HCT116 (cell line): ENCODE measurements around the gene GHR. TPM values are rescaled to one million over a fixed set of nuclear protein-coding genes. Genes with fewer than 3 reads are reported as not detected.

Source experiments
- ATAC-seq: fragments of 200-7000 bp; cut with Tn5 transposase; 2 replicates; pipeline ENCODE4 v1.9.1; 2020; ENCODE audit warnings: mild to moderate bottlenecking, moderate library complexity
- BruUV-seq: library from RNA; stranded (reverse); fragments of 400-500 nt; replicated peaks from 2 replicates; lab custom pipeline; 2021; lab: Mats Ljungman, UMichigan
- CTCF ChIA-PET: fragments of 300-600 bp; sonication (Branson Sonifier 250); formaldehyde crosslinking; loops from one replicate; lab custom pipeline; 2021; ENCODE audit warnings: antibody characterized with exemption; lab: Charles Lee
- POLR2A ChIA-PET: fragments of 300-600, 350-600 bp; sonication (Branson Sonifier 250); formaldehyde crosslinking; loops from one replicate; lab custom pipeline; 2021; ENCODE audit warnings: antibody characterized with exemption; lab: Charles Lee
- RAD21 ChIA-PET, 2 experiments: fragments of 300-600 bp; sonication (Branson Sonifier 250); formaldehyde crosslinking; loops; one replicate each; lab custom pipeline; 2023; ENCODE audit warnings: low total read pairs in 2 of 2; ENCODE audit not compliant: uncharacterized antibody in 2 of 2, unreplicated experiment in 2 of 2, low non-redundant PET in 1 of 2; lab: Charles Lee
- DNase-seq: peaks from one replicate; pipeline ENCODE4 v3.0.0-alpha.2; 2010; ENCODE audit warnings: low read depth, low spot score
- H2AFZ ChIP-seq: fragments of 200-600 bp; shearing (Covaris generic), sonication (generic); 2 replicates; pipeline ENCODE4 v1.6.1; 2017; ENCODE audit warnings: low read depth, mixed run types, mixed read lengths, antibody characterized with exemption, low read length; ENCODE audit not compliant: poor library complexity, severe bottlenecking
- H3K27ac ChIP-seq: 2 replicates; pipeline ENCODE4 v1.5.1; 2012; ENCODE audit warnings: low read depth, low read length
- H3K27me3 ChIP-seq: fragments of 200-600 bp; sonication (generic); 2 replicates; pipeline ENCODE4 v1.6.1; 2016; ENCODE audit warnings: mixed run types, low read length, mixed read lengths; ENCODE audit not compliant: insufficient read depth
- H3K36me3 ChIP-seq, 2 experiments: fragments of 200-500 bp in 1 of 2; fragments of 200-600 bp in 1 of 2; sonication (Bioruptor generic) in 1 of 2; sonication (generic) in 1 of 2; 2 replicates each; pipeline versions ENCODE4 v1.5.1 to v1.6.1; 2014 to 2016; ENCODE audit warnings: low read length in 2 of 2, inconsistent platforms in 1 of 2, mixed read lengths in 1 of 2, mixed run types in 1 of 2; ENCODE audit not compliant: insufficient read depth in 2 of 2, control insufficient read depth in 1 of 2
- H3K4me1 ChIP-seq, 2 experiments: fragments of 200-600 bp in 1 of 2; sonication (generic) in 1 of 2; 2 replicates each; pipeline versions ENCODE4 v1.5.1 to v1.6.1; 2012 to 2017; ENCODE audit warnings: low read length in 2 of 2, inconsistent platforms in 1 of 2, mild to moderate bottlenecking in 1 of 2, mixed read lengths in 1 of 2, mixed run types in 1 of 2, moderate library complexity in 1 of 2; ENCODE audit not compliant: insufficient read depth in 2 of 2, control insufficient read depth in 1 of 2
- H3K4me2 ChIP-seq: fragments of 200-600 bp; sonication (generic); 2 replicates; pipeline ENCODE4 v1.6.1; 2017; ENCODE audit warnings: mixed run types, low read length, mixed read lengths
- H3K4me3 ChIP-seq, 2 experiments: fragments of 200-600 bp in 1 of 2; sonication (generic) in 1 of 2; replicated peaks in 1 of 2; 2 replicates each; pipeline ENCODE4 v1.5.1; 2011 to 2016; ENCODE audit warnings: low read length in 2 of 2, control low read depth in 1 of 2, low read depth in 1 of 2, mild to moderate bottlenecking in 1 of 2, mixed read lengths in 1 of 2, mixed run types in 1 of 2
- H3K79me2 ChIP-seq: fragments of 200-600 bp; sonication (generic); 2 replicates; pipeline ENCODE4 v1.6.1; 2017; ENCODE audit warnings: mild to moderate bottlenecking, mixed run types, low read length, moderate library complexity, mixed read lengths; ENCODE audit not compliant: insufficient read depth
- H3K9ac ChIP-seq: fragments of 200-600 bp; sonication (generic); 2 replicates; pipeline ENCODE4 v1.6.1; 2016; ENCODE audit warnings: low read length, mixed read lengths
- H3K9me2 ChIP-seq: fragments of 200-600 bp; sonication (generic), shearing (Covaris generic); 2 replicates; pipeline ENCODE4 v1.6.1; 2017; ENCODE audit warnings: mixed run types, mild to moderate bottlenecking, moderate library complexity; ENCODE audit not compliant: insufficient read depth
- H3K9me3 ChIP-seq, 2 experiments: fragments of 200-500 bp in 1 of 2; fragments of 200-600 bp in 1 of 2; sonication (Bioruptor generic) in 1 of 2; sonication (generic) in 1 of 2; 2 replicates each; pipeline ENCODE4 v1.6.1; 2014 to 2017; ENCODE audit warnings: low read length in 2 of 2, mixed read lengths in 2 of 2, inconsistent platforms in 1 of 2, low read depth in 1 of 2, mild to moderate bottlenecking in 1 of 2, mixed run types in 1 of 2, moderate library complexity in 1 of 2; ENCODE audit not compliant: control insufficient read depth in 1 of 2, insufficient read depth in 1 of 2
- H4K20me1 ChIP-seq: fragments of 200-600 bp; sonication (generic), shearing (Covaris generic); 2 replicates; pipeline ENCODE4 v1.6.1; 2017; ENCODE audit warnings: mixed run types, mild to moderate bottlenecking, moderate library complexity; ENCODE audit not compliant: insufficient read depth
- CBX3 ChIP-seq: IDR thresholded peaks from 2 replicates; pipeline ENCODE4 v1.6.1; 2012; ENCODE audit warnings: low read depth
- EGR1 ChIP-seq: IDR thresholded peaks from 2 replicates; pipeline ENCODE4 v1.6.1; 2012; ENCODE audit warnings: low read depth
- ELF1 ChIP-seq: IDR thresholded peaks from 2 replicates; pipeline ENCODE4 v1.6.1; 2012; ENCODE audit warnings: low read depth, borderline replicate concordance
- FOSL1 ChIP-seq: IDR thresholded peaks from 2 replicates; pipeline ENCODE4 v1.6.1; 2012; ENCODE audit warnings: low read depth
- JUND ChIP-seq: IDR thresholded peaks from 2 replicates; pipeline ENCODE4 v1.6.1; 2012
- POLR2A ChIP-seq: IDR thresholded peaks from 2 replicates; pipeline ENCODE4 v1.7.0; 2011; ENCODE audit warnings: borderline replicate concordance; ENCODE audit not compliant: insufficient read depth, insufficient read length; ENCODE audit errors: extremely low read depth
- RAD21 ChIP-seq: IDR thresholded peaks from 2 replicates; pipeline ENCODE4 v1.6.1; 2012; ENCODE audit warnings: low read depth, mild to moderate bottlenecking
- YY1 ChIP-seq: IDR thresholded peaks from 2 replicates; pipeline ENCODE4 v1.6.1; 2011; ENCODE audit warnings: low read length, low read depth, moderate library complexity, mild to moderate bottlenecking; ENCODE audit not compliant: insufficient replicate concordance; ENCODE audit errors: extremely low read depth
- ZFX ChIP-seq: fragments of 450-650 bp; IDR thresholded peaks from 2 replicates; pipeline ENCODE4 v1.6.1; 2017
- intact Hi-C: fragments of 100-400 bp; cut with micrococcal nuclease; formaldehyde crosslinking; loops from 2 replicates; pipeline ENCODE4 v1.10.0; 2022
- total RNA-seq: library from RNA; stranded (reverse); gene quantifications from one replicate; pipeline ENCODE4 v1.2.1, GENCODE V29; 2021; ENCODE audit not compliant: unreplicated experiment
- TF ChIP-seq, protein P1 (sequence below): IDR thresholded peaks from 2 replicates; pipeline ENCODE4 v1.6.1; 2012
- TF ChIP-seq, protein P2 (sequence below): IDR thresholded peaks from 2 replicates; pipeline ENCODE4 v1.6.1; 2011; ENCODE audit warnings: mild to moderate bottlenecking, low read length, moderate library complexity; ENCODE audit not compliant: insufficient replicate concordance; ENCODE audit errors: extremely low read depth
- TF ChIP-seq, protein P3 (sequence below), 3 experiments: fragments of 200-600 bp in 1 of 3; sonication (generic) in 1 of 3; IDR thresholded peaks in 2 of 3; conservative IDR thresholded peaks in 1 of 3; 2 replicates each; pipeline ENCODE4 v1.5.1; 2012 to 2017; ENCODE audit warnings: low read depth in 2 of 3, low read length in 2 of 3, antibody characterized with exemption in 1 of 3, borderline replicate concordance in 1 of 3, control low read depth in 1 of 3, mild to moderate bottlenecking in 1 of 3, mixed read lengths in 1 of 3, mixed run types in 1 of 3, moderate library complexity in 1 of 3; ENCODE audit not compliant: insufficient read depth in 1 of 3
- TF ChIP-seq, protein P4 (sequence below): IDR thresholded peaks from 2 replicates; pipeline ENCODE4 v1.6.1; 2012; ENCODE audit warnings: low read depth

GHR gene
- total RNA-seq, 1 experiment from 2014 or later: not detected

DNA sequence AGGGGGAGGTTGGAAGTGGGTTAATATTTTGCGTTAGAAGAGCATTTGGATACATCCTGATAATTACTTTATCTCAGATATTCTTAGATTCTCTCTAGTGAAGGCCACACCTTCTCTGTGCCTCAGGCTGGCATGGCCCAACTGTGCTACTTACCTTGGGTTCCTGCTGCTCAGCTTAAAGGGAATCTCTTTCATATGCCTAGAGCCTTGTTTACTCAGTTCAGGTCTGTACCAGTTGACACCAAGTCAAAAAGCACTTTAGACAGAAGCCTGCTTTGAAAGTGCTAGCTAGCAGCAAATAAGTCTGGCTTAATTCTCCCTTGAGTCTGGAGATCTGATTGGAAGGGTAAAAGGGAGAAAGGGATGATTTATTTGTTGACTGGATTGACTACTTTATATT lies 74.8 kb downstream of the GHR start:
- TF ChIP-seq EGR1: no peak
- TF ChIP-seq CBX3: no peak
- TF ChIP-seq, protein P1, sequence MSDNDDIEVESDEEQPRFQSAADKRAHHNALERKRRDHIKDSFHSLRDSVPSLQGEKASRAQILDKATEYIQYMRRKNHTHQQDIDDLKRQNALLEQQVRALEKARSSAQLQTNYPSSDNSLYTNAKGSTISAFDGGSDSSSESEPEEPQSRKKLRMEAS: no peak
- BruUV-seq: no TSS peak
- H4K20me1 ChIP-seq: no peaks in the 10 kb centered on the region
- H3K36me3 ChIP-seq: no peaks in the 10 kb centered on the region
- ChIA-PET POLR2A (no interaction called here), RAD21 (no interaction called here), CTCF (no interaction called here)
- no peaks in the 10 kb centered on the region for H3K27me3 ChIP-seq
- no peak overlapping the region for H3K4me3 ChIP-seq
- no peaks in the 10 kb centered on the region for H3K4me1 ChIP-seq
- H3K27ac ChIP-seq: no peak overlapping the region
- intact Hi-C loops: no loop called here
- DNase-seq (no peak), ATAC-seq (no peak)
- H3K4me2 ChIP-seq: no peak overlapping the region
- H2AFZ ChIP-seq: no peak overlapping the region
- H3K79me2 ChIP-seq: no peaks in the 10 kb centered on the region
- H3K9ac ChIP-seq: no peak overlapping the region
- no peaks in the 10 kb centered on the region for H3K9me3 ChIP-seq
- no peaks in the 10 kb centered on the region for H3K9me2 ChIP-seq

DNA sequence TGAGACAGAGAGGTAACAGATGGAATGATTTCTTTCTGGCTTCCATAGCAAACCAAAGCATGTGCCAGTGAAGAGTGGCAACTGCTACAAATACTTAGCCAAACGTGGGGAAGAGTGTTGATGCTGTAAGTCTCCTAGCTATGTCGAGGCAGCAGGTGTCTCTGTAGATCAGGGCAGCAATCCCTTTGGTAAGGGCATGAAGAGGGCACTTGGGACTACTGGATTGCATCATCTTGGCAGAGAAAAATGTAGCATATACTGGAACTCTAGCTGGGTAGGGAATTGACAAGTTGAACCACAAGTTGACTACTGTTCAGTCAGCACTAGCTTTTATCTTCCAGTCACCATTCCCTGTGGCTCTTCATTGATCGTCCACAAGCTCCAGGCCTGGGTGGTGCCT lies 75.8 kb downstream of the GHR start:
- no peak overlapping the region for H3K9ac ChIP-seq
- no peaks in the 10 kb centered on the region for H3K9me2 ChIP-seq
- RAD21 ChIA-PET: no interaction called here
- H3K27ac ChIP-seq: no peak overlapping the region
- H3K79me2 ChIP-seq: no peaks in the 10 kb centered on the region
- DNase-seq (no peak), ATAC-seq (no peak)
- intact Hi-C loops: no loop called here
- no peaks in the 10 kb centered on the region for H3K9me3 ChIP-seq
- H2AFZ ChIP-seq: no peak overlapping the region
- CTCF ChIA-PET: no interaction called here
- no peaks in the 10 kb centered on the region for H3K27me3 ChIP-seq
- no peak overlapping the region for H3K4me2 ChIP-seq
- H3K4me1 ChIP-seq: no peaks in the 10 kb centered on the region
- no TSS peak for BruUV-seq
- H3K36me3 ChIP-seq: no peaks in the 10 kb centered on the region
- POLR2A ChIA-PET: no interaction called here
- H4K20me1 ChIP-seq: no peaks in the 10 kb centered on the region
- no peak overlapping the region for H3K4me3 ChIP-seq
- TF ChIP-seq, protein P1: no peak
- TF ChIP-seq JUND (no peak), CBX3 (no peak), RAD21 (no peak), YY1 (no peak), ZFX (no peak), EGR1 (no peak), POLR2A (no peak), ELF1 (no peak), FOSL1 (no peak)
- TF ChIP-seq, protein P2, sequence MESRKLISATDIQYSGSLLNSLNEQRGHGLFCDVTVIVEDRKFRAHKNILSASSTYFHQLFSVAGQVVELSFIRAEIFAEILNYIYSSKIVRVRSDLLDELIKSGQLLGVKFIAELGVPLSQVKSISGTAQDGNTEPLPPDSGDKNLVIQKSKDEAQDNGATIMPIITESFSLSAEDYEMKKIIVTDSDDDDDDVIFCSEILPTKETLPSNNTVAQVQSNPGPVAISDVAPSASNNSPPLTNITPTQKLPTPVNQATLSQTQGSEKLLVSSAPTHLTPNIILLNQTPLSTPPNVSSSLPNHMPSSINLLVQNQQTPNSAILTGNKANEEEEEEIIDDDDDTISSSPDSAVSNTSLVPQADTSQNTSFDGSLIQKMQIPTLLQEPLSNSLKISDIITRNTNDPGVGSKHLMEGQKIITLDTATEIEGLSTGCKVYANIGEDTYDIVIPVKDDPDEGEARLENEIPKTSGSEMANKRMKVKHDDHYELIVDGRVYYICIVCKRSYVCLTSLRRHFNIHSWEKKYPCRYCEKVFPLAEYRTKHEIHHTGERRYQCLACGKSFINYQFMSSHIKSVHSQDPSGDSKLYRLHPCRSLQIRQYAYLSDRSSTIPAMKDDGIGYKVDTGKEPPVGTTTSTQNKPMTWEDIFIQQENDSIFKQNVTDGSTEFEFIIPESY: no peak
- TF ChIP-seq, protein P3, sequence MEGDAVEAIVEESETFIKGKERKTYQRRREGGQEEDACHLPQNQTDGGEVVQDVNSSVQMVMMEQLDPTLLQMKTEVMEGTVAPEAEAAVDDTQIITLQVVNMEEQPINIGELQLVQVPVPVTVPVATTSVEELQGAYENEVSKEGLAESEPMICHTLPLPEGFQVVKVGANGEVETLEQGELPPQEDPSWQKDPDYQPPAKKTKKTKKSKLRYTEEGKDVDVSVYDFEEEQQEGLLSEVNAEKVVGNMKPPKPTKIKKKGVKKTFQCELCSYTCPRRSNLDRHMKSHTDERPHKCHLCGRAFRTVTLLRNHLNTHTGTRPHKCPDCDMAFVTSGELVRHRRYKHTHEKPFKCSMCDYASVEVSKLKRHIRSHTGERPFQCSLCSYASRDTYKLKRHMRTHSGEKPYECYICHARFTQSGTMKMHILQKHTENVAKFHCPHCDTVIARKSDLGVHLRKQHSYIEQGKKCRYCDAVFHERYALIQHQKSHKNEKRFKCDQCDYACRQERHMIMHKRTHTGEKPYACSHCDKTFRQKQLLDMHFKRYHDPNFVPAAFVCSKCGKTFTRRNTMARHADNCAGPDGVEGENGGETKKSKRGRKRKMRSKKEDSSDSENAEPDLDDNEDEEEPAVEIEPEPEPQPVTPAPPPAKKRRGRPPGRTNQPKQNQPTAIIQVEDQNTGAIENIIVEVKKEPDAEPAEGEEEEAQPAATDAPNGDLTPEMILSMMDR (IDR thresholded peaks at IDR 0.05 in 2 of 3, conservative IDR thresholded peaks at IDR 0.05 in 1 of 3; ENCODE audit: borderline replicate concordance in 1 of 3, insufficient read depth in 1 of 3, low read depth in 2 of 3, low read length in 2 of 3): no peak
- TF ChIP-seq, protein P4, sequence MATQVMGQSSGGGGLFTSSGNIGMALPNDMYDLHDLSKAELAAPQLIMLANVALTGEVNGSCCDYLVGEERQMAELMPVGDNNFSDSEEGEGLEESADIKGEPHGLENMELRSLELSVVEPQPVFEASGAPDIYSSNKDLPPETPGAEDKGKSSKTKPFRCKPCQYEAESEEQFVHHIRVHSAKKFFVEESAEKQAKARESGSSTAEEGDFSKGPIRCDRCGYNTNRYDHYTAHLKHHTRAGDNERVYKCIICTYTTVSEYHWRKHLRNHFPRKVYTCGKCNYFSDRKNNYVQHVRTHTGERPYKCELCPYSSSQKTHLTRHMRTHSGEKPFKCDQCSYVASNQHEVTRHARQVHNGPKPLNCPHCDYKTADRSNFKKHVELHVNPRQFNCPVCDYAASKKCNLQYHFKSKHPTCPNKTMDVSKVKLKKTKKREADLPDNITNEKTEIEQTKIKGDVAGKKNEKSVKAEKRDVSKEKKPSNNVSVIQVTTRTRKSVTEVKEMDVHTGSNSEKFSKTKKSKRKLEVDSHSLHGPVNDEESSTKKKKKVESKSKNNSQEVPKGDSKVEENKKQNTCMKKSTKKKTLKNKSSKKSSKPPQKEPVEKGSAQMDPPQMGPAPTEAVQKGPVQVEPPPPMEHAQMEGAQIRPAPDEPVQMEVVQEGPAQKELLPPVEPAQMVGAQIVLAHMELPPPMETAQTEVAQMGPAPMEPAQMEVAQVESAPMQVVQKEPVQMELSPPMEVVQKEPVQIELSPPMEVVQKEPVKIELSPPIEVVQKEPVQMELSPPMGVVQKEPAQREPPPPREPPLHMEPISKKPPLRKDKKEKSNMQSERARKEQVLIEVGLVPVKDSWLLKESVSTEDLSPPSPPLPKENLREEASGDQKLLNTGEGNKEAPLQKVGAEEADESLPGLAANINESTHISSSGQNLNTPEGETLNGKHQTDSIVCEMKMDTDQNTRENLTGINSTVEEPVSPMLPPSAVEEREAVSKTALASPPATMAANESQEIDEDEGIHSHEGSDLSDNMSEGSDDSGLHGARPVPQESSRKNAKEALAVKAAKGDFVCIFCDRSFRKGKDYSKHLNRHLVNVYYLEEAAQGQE: no peak
